ENCODE measurements around the gene PICK1.

GRCh38 chr22:38086942-38087341 is 29.7 kb downstream of the PICK1 start:
- no peak for TF ChIP-seq CTCF (optimal IDR thresholded peaks at IDR 0.05 in 1 of 3, IDR thresholded peaks at IDR 0.05 in 1 of 3, conservative IDR thresholded peaks at IDR 0.05 in 1 of 3; ENCODE audit: extremely low read depth in 1 of 3, insufficient read depth in 2 of 3, low read length in 3 of 3)
- TF ChIP-seq EZH2 (IDR thresholded peaks at IDR 0.05; ENCODE audit: low read length) = no peak

Data from keratinocyte (primary cell).